Measurements from ENCODE around the gene MRPL36. TPM values are rescaled to one million over a fixed set of nuclear protein-coding genes. Genes with fewer than 3 reads are reported as not detected.

MRPL36 gene
- total and polyA plus RNA-seq, 2 experiments from 2014 or later, result 47.5 to 149 TPM

DNA sequence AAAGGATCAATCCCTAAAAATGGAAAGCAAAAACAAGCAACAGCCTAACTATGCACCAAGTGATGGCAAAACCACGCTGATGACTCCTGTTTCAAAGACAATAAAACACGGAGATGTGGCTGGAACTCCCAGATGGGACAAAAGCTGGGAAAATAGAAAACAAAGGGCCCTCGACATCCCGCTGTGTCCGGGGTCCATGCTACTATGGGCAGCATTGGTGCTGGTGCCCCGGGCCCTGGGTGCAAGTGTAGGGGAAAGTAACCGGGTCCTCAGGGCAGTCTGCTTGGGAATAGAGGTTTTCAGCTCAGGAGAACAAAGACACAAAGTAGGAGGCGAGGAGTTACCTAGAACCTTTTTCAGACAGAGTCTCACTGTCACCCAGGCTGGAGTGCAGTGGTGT lies 46.1 kb downstream of the MRPL36 start:
- peaks cover 9% of the 10 kb centered on the region; the same call in 2 of the 3 replicates for H3K36me3 Mint-ChIP-seq (ENCODE audit: low read depth)
- Histone ChIP-seq H2AFZ (no peak overlapping the region), H3K4me1 (ENCODE audit: insufficient read depth) (peaks cover 13% of the 10 kb centered on the region), H3K27ac (ENCODE audit: low read depth) (no peak overlapping the region), H3K4me3 (no peak overlapping the region), H3F3A (replicated peaks; ENCODE audit: low read depth) (no peaks in the 10 kb centered on the region), H3K36me3 (ENCODE audit: insufficient read depth) (no peaks in the 10 kb centered on the region), H3K4me2 (no peak overlapping the region), H3K79me2 (replicated peaks; ENCODE audit: insufficient read depth) (no peaks in the 10 kb centered on the region), H3K27me3 (ENCODE audit: insufficient read depth) (no peaks in the 10 kb centered on the region), H3K9me2 (ENCODE audit: insufficient read depth) (no peaks in the 10 kb centered on the region), H4K20me1 (replicated peaks; ENCODE audit: insufficient read depth) (no peaks in the 10 kb centered on the region)
- TF ChIP-seq JUNB (IDR thresholded peaks at IDR 0.05; ENCODE audit: unreplicated experiment), result no peak
- TF ChIP-seq, protein P1, sequence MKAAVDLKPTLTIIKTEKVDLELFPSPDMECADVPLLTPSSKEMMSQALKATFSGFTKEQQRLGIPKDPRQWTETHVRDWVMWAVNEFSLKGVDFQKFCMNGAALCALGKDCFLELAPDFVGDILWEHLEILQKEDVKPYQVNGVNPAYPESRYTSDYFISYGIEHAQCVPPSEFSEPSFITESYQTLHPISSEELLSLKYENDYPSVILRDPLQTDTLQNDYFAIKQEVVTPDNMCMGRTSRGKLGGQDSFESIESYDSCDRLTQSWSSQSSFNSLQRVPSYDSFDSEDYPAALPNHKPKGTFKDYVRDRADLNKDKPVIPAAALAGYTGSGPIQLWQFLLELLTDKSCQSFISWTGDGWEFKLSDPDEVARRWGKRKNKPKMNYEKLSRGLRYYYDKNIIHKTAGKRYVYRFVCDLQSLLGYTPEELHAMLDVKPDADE (IDR thresholded peaks at IDR 0.05), result no peak
- TF ChIP-seq, protein P2, sequence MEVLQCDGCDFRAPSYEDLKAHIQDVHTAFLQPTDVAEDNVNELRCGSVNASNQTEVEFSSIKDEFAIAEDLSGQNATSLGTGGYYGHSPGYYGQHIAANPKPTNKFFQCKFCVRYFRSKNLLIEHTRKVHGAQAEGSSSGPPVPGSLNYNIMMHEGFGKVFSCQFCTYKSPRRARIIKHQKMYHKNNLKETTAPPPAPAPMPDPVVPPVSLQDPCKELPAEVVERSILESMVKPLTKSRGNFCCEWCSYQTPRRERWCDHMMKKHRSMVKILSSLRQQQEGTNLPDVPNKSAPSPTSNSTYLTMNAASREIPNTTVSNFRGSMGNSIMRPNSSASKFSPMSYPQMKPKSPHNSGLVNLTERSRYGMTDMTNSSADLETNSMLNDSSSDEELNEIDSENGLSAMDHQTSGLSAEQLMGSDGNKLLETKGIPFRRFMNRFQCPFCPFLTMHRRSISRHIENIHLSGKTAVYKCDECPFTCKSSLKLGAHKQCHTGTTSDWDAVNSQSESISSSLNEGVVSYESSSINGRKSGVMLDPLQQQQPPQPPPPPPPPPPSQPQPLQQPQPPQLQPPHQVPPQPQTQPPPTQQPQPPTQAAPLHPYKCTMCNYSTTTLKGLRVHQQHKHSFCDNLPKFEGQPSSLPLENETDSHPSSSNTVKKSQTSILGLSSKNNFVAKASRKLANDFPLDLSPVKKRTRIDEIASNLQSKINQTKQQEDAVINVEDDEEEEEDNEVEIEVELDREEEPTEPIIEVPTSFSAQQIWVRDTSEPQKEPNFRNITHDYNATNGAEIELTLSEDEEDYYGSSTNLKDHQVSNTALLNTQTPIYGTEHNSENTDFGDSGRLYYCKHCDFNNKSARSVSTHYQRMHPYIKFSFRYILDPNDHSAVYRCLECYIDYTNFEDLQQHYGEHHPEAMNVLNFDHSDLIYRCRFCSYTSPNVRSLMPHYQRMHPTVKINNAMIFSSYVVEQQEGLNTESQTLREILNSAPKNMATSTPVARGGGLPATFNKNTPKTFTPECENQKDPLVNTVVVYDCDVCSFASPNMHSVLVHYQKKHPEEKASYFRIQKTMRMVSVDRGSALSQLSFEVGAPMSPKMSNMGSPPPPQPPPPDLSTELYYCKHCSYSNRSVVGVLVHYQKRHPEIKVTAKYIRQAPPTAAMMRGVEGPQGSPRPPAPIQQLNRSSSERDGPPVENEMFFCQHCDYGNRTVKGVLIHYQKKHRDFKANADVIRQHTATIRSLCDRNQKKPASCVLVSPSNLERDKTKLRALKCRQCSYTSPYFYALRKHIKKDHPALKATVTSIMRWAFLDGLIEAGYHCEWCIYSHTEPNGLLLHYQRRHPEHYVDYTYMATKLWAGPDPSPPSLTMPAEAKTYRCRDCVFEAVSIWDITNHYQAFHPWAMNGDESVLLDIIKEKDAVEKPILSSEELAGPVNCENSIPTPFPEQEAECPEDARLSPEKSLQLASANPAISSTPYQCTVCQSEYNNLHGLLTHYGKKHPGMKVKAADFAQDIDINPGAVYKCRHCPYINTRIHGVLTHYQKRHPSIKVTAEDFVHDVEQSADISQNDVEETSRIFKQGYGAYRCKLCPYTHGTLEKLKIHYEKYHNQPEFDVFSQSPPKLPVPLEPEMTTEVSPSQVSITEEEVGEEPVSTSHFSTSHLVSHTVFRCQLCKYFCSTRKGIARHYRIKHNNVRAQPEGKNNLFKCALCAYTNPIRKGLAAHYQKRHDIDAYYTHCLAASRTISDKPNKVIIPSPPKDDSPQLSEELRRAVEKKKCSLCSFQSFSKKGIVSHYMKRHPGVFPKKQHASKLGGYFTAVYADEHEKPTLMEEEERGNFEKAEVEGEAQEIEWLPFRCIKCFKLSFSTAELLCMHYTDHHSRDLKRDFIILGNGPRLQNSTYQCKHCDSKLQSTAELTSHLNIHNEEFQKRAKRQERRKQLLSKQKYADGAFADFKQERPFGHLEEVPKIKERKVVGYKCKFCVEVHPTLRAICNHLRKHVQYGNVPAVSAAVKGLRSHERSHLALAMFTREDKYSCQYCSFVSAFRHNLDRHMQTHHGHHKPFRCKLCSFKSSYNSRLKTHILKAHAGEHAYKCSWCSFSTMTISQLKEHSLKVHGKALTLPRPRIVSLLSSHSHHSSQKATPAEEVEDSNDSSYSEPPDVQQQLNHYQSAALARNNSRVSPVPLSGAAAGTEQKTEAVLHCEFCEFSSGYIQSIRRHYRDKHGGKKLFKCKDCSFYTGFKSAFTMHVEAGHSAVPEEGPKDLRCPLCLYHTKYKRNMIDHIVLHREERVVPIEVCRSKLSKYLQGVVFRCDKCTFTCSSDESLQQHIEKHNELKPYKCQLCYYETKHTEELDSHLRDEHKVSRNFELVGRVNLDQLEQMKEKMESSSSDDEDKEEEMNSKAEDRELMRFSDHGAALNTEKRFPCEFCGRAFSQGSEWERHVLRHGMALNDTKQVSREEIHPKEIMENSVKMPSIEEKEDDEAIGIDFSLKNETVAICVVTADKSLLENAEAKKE (CRISPR knock-in tag; IDR thresholded peaks at IDR 0.05), result no peak
- no peak overlapping the region for H3K4me3 Mint-ChIP-seq
- no peak overlapping the region for H3K27ac Mint-ChIP-seq
- peaks cover 12% of the 10 kb centered on the region for H3K9me3 Mint-ChIP-seq
- DNase-seq (ENCODE audit: low spot score), result no peak
- ATAC-seq, result no peak
- H3K27me3 Mint-ChIP-seq (ENCODE audit: insufficient read depth, low read depth, poor library complexity), result peaks cover 8% of the 10 kb centered on the region
- peaks cover 23% of the 10 kb centered on the region for H3K4me1 Mint-ChIP-seq

DNA sequence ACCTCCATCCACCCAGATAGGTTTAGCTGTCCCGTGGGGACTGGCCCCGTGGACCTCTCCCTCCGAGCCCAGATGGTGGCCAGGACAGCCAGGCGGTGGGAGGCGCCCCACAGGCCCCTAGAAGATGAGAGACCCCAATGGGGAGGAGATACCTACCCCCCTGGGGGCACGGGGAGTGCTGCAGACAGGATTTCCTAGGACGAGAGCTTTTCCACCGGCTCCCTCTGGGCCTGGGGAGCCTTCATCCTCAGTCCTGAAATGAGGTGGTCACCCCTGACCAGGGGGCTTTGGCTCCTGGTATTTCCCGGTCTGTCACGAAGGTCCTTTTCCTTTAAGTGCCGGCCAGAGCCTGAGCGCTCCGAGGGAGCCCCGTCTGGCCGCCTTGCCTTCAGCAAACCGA lies 46.8 kb downstream of the MRPL36 start:
- no peak overlapping the region for H3K4me2 ChIP-seq
- Mint-ChIP-seq H3K9me3 (peaks cover 6% of the 10 kb centered on the region; the same call in 1 of the 3 replicates), H3K4me3 (no peak overlapping the region), H3K4me1 (peaks cover 23% of the 10 kb centered on the region), H3K27me3 (ENCODE audit: insufficient read depth, low read depth, poor library complexity) (peaks cover 8% of the 10 kb centered on the region), H3K36me3 (ENCODE audit: low read depth) (peaks cover 4% of the 10 kb centered on the region; the same call in 2 of the 3 replicates), H3K27ac (no peak overlapping the region)
- DNase-seq (ENCODE audit: low spot score), result no peak
- ATAC-seq, result no peak
- no peak overlapping the region for H3K27ac ChIP-seq (ENCODE audit: low read depth)
- no peaks in the 10 kb centered on the region for H3K27me3 ChIP-seq (ENCODE audit: insufficient read depth)
- peaks cover 13% of the 10 kb centered on the region for H3K4me1 ChIP-seq (ENCODE audit: insufficient read depth)
- TF ChIP-seq EZH2 (IDR thresholded peaks at IDR 0.05; ENCODE audit: low read depth, unreplicated experiment) (no peak), CREB1 (CRISPR knock-in tag; IDR thresholded peaks at IDR 0.05; ENCODE audit: low read depth) (no peak), JUNB (IDR thresholded peaks at IDR 0.05; ENCODE audit: unreplicated experiment) (no peak), ZNF331 (CRISPR knock-in tag; IDR thresholded peaks at IDR 0.05; ENCODE audit: low read depth) (no peak), POLR2AphosphoS5 (IDR thresholded peaks at IDR 0.05; ENCODE audit: low read depth) (no peak)
- TF ChIP-seq, protein P3, sequence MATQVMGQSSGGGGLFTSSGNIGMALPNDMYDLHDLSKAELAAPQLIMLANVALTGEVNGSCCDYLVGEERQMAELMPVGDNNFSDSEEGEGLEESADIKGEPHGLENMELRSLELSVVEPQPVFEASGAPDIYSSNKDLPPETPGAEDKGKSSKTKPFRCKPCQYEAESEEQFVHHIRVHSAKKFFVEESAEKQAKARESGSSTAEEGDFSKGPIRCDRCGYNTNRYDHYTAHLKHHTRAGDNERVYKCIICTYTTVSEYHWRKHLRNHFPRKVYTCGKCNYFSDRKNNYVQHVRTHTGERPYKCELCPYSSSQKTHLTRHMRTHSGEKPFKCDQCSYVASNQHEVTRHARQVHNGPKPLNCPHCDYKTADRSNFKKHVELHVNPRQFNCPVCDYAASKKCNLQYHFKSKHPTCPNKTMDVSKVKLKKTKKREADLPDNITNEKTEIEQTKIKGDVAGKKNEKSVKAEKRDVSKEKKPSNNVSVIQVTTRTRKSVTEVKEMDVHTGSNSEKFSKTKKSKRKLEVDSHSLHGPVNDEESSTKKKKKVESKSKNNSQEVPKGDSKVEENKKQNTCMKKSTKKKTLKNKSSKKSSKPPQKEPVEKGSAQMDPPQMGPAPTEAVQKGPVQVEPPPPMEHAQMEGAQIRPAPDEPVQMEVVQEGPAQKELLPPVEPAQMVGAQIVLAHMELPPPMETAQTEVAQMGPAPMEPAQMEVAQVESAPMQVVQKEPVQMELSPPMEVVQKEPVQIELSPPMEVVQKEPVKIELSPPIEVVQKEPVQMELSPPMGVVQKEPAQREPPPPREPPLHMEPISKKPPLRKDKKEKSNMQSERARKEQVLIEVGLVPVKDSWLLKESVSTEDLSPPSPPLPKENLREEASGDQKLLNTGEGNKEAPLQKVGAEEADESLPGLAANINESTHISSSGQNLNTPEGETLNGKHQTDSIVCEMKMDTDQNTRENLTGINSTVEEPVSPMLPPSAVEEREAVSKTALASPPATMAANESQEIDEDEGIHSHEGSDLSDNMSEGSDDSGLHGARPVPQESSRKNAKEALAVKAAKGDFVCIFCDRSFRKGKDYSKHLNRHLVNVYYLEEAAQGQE (IDR thresholded peaks at IDR 0.05; ENCODE audit: unreplicated experiment), result no peak
- TF ChIP-seq, protein P4, sequence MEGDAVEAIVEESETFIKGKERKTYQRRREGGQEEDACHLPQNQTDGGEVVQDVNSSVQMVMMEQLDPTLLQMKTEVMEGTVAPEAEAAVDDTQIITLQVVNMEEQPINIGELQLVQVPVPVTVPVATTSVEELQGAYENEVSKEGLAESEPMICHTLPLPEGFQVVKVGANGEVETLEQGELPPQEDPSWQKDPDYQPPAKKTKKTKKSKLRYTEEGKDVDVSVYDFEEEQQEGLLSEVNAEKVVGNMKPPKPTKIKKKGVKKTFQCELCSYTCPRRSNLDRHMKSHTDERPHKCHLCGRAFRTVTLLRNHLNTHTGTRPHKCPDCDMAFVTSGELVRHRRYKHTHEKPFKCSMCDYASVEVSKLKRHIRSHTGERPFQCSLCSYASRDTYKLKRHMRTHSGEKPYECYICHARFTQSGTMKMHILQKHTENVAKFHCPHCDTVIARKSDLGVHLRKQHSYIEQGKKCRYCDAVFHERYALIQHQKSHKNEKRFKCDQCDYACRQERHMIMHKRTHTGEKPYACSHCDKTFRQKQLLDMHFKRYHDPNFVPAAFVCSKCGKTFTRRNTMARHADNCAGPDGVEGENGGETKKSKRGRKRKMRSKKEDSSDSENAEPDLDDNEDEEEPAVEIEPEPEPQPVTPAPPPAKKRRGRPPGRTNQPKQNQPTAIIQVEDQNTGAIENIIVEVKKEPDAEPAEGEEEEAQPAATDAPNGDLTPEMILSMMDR (conservative IDR thresholded peaks at IDR 0.05; ENCODE audit: low read depth in 2 of 2), result no peak
- no peaks in the 10 kb centered on the region for H3K9me2 ChIP-seq (ENCODE audit: insufficient read depth)
- no peaks in the 10 kb centered on the region for H3K79me2 ChIP-seq (replicated peaks; ENCODE audit: insufficient read depth)
- no peaks in the 10 kb centered on the region for H4K20me1 ChIP-seq (replicated peaks; ENCODE audit: insufficient read depth)
- no peak overlapping the region for H3K4me3 ChIP-seq
- no peak overlapping the region for H2AFZ ChIP-seq
- no peaks in the 10 kb centered on the region for H3K36me3 ChIP-seq (ENCODE audit: insufficient read depth)
- no peaks in the 10 kb centered on the region for H3F3A ChIP-seq (replicated peaks; ENCODE audit: low read depth)

Data from GM23338 (cell line).